Activated CD4-positive, alpha-beta memory T cell treated with anti-CD3 and anti-CD28 coated beads, Interleukin-2, amount 10 ng/mL, durations not matched to agents 7 days and 5 days (primary cell): ENCODE data around the gene NAV2. TPM values are rescaled to one million over a fixed set of nuclear protein-coding genes. Genes with fewer than 3 reads are reported as not detected.

Experiments used
- CTCF ChIA-PET: fragments of 350-600 bp; sonication (Branson Sonifier 250); formaldehyde crosslinking; loops from one replicate; lab custom pipeline; 2021; ENCODE audit warnings: antibody characterized with exemption, inconsistent platforms; lab: Charles Lee
- POLR2A ChIA-PET: fragments of 350-600 bp; sonication (Branson Sonifier 250); formaldehyde crosslinking; loops from one replicate; lab custom pipeline; 2021; ENCODE audit warnings: antibody characterized with exemption; lab: Charles Lee
- DNase-seq: peaks from one replicate; pipeline ENCODE4 v3.0.0-alpha.2; 2020
- H3K27ac Mint-ChIP-seq: one replicate; pipeline ENCODE4 v1.8.0; 2021; ENCODE audit warnings: mild to moderate bottlenecking, mixed read lengths
- H3K27me3 Mint-ChIP-seq: one replicate; pipeline ENCODE4 v1.8.0; 2021; ENCODE audit warnings: mixed read lengths
- H3K36me3 Mint-ChIP-seq: one replicate; pipeline ENCODE4 v1.8.0; 2021; ENCODE audit warnings: low read depth, mixed read lengths
- H3K4me1 Mint-ChIP-seq: one replicate; pipeline ENCODE4 v1.8.0; 2021; ENCODE audit warnings: mixed read lengths
- H3K4me3 Mint-ChIP-seq: one replicate; pipeline ENCODE4 v1.8.0; 2021; ENCODE audit warnings: mild to moderate bottlenecking, mixed read lengths
- H3K9me3 Mint-ChIP-seq: one replicate; pipeline ENCODE4 v1.8.0; 2021; ENCODE audit warnings: mixed read lengths
- total RNA-seq, 2 experiments: library from RNA; stranded (reverse); gene quantifications; one replicate each; pipeline ENCODE4 v1.2.3, GENCODE V29; 2021

The NAV2 gene
- total RNA-seq, 2 experiments from 2014 or later, result 0.53 to 0.70 TPM

DNA sequence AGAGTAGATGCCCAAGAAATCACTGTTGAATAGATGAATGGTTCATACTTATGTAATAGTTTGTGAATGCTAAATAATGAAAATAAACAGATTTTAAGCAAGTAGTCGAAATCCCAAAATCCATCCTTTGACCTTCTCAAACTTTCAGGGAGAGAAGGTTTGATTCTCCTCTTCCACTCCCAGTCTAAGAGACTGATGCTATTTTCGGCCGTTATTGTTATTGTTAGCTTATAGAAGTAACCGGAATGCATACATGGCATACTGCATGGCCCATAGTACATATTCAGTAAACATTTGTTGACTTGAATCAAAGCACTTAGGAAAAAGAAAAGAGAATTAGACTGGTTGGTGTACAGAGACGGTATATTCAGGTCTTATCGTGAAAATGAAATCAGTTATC is 76.6 kb downstream of the NAV2 start:
- H3K27me3 Mint-ChIP-seq, result peaks cover 15% of the 10 kb centered on the region
- POLR2A ChIA-PET, result no interaction called here
- H3K4me3 Mint-ChIP-seq, result no peak overlapping the region
- no peaks in the 10 kb centered on the region for H3K4me1 Mint-ChIP-seq
- CTCF ChIA-PET, result no interaction called here
- H3K9me3 Mint-ChIP-seq, result no peaks in the 10 kb centered on the region
- no peak overlapping the region for H3K27ac Mint-ChIP-seq
- no peak for DNase-seq
- H3K36me3 Mint-ChIP-seq, result no peaks in the 10 kb centered on the region

DNA sequence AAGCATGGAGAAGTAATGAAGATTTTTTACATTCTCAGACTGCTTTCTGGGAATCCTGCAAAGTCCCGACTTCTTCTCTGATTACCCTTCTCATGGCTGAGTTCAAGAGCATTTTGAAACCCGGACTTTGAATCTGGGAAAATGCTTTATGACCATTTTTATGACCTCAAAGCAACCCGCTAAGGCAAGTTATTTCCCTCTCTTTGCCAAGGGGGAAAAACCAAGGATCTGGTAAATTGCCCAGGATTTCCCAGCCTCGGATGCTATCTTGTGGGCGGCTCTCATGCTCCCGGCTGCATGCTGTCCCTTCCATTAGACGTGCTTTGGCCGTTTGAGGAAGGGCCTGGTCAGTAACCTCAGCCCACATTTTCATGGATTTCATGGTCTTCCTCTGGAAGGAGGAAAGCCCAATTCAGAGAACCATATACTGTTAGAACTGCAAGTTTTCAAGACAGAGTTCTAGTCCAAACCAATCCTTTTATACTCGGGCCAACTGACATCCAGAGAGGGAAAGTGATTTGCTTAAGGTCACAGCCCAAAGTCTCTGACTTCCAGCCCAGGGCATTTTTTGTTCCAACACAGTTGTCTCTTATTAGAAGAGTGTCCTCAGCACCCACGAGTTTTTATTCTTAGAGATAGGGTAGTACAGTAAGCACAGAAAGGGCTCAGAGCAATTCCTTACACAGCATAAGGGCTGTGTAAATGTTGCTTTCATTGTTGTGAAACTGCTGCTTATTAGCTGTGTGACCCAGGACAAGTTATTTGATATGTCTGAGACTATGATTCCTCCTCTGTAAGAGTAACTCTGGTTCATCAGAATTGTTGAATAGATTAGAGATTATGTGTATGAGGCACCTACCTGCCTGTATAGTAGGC is 77.4 kb downstream of the NAV2 start:
- Mint-ChIP-seq H3K27ac (no peak overlapping the region), H3K9me3 (no peaks in the 10 kb centered on the region), H3K4me1 (no peaks in the 10 kb centered on the region), H3K4me3 (no peak overlapping the region), H3K36me3 (no peaks in the 10 kb centered on the region), H3K27me3 (peaks cover 16% of the 10 kb centered on the region)
- POLR2A ChIA-PET, result no interaction called here
- no peak for DNase-seq
- CTCF ChIA-PET, result no interaction called here

DNA sequence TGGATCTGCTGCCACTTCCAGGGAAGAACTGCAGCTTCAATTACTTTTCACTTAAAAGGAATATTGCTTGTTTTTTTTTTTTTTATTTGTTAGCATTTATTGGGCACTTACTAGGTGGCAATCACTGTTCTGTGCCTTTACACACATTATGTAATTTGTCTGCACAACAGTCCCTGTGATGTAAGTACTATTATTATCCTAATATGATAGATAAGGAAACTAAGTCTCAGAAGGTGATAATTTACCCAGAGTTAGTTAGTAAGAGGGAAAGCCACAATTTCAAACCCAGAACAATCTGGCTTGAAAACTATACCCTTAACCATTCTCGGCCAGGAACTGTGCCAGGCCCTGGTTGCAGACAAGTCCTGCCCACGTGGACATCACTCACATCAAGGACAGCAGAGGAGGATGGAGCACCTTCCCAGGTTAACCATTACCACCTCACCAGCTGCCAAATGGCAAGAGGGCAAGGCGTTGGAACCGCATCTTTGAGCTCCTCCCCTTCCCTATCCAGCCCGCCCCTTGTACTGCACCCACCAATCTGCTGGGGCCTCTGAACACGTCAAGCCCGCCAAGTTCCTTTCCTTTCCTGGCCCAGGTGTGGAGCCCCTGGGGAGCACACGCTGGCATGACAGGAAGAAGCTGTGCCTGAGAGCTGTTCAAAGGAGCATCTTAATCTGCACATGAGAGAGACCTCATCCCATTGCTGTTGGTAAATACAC is 78.4 kb downstream of the NAV2 start:
- ChIA-PET POLR2A (no interaction called here), CTCF (no interaction called here)
- H3K9me3 Mint-ChIP-seq, result no peaks in the 10 kb centered on the region
- peaks cover 17% of the 10 kb centered on the region for H3K27me3 Mint-ChIP-seq
- H3K4me1 Mint-ChIP-seq, result no peaks in the 10 kb centered on the region
- no peak overlapping the region for H3K4me3 Mint-ChIP-seq
- H3K36me3 Mint-ChIP-seq, result no peaks in the 10 kb centered on the region
- DNase-seq, result no peak
- no peak overlapping the region for H3K27ac Mint-ChIP-seq

DNA sequence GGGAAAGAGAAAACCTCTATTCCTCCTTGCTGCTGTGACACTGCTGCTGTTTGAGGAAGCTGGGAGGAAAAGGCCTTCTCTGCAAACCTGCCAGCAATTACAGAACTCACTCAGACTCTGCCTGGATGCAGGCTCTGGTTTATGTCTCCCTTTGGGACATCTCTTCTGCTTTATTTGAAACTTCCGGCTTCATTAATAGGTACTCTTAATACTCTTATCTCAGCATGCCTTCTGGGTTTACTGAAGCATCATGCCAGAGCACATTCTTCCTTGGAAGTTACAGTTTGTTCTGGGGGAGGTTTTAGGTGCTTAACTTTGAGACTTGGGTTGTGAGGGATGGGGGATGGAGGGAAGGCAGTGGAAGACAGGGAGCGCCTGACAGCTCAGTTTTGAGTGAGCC is 79.9 kb downstream of the NAV2 start:
- peaks cover 18% of the 10 kb centered on the region for H3K27me3 Mint-ChIP-seq
- H3K4me3 Mint-ChIP-seq, result no peak overlapping the region
- H3K4me1 Mint-ChIP-seq, result no peaks in the 10 kb centered on the region
- no peak overlapping the region for H3K27ac Mint-ChIP-seq
- H3K9me3 Mint-ChIP-seq, result no peaks in the 10 kb centered on the region
- DNase-seq, result no peak
- ChIA-PET CTCF (no interaction called here), POLR2A (no interaction called here)
- no peaks in the 10 kb centered on the region for H3K36me3 Mint-ChIP-seq

DNA sequence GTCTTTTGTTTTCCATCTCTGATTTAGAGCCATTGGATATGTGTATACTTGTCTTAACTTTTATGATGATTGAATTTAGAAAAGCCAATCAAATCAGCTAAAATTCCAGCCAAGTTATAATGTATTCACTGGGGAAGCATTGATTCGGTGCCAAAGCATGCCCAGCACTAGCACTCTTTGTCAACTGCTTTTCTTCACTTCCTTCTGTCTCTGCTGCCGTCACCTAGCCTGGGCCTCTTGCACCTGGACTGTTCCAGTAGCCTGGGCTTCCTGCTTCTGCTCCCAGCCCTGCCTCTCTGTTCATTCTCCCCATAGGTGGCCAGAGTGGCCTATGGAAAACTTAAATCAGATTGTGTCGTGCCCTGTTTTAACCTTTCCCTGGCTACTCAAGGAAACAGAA is 80.7 kb downstream of the NAV2 start:
- no peak for DNase-seq
- ChIA-PET POLR2A (no interaction called here), CTCF (no interaction called here)
- H3K27me3 Mint-ChIP-seq, result peaks cover 15% of the 10 kb centered on the region
- no peaks in the 10 kb centered on the region for H3K36me3 Mint-ChIP-seq
- H3K9me3 Mint-ChIP-seq, result no peaks in the 10 kb centered on the region
- no peak overlapping the region for H3K4me3 Mint-ChIP-seq
- H3K27ac Mint-ChIP-seq, result no peak overlapping the region
- no peaks in the 10 kb centered on the region for H3K4me1 Mint-ChIP-seq

DNA sequence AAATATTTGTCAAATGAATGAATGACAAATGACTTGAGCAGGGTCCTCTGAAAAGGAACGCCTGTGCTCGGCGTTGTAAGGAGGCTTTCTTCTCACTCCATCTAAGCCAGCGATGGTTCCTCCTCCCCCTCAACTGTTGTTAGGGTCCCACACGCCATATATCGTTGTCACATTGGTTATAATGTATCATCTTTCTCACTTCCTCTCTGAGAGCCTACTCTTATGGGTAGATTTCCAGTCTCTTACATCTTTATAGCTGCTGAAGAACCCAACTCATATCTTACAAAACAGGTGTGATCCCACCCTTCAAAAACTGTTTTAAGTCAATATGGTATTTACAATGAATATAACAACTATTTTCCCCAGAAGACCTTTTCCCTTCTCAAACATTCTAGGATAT is 81.5 kb downstream of the NAV2 start:
- CTCF ChIA-PET, result no interaction called here
- no peak overlapping the region for H3K27ac Mint-ChIP-seq

DNA sequence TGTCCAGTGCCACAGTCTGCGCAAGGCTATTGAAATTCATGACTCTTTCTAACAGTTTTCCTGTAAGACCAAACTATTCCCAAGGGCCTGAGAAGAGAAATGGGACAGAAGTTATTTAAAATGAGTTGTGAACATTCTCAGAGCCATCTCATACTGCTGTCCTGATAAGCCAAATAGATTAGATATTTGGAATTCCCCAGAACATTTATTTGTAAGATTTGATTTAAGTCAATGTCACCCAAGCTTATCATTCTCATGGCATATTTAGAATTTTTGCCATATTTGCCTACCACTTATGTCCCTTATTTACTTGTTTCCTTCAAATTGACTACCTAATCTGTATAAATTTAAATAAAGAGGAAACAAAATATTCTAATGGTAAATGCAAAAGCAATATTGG is 82.4 kb downstream of the NAV2 start:
- Mint-ChIP-seq H3K4me1 (no peaks in the 10 kb centered on the region), H3K9me3 (no peaks in the 10 kb centered on the region), H3K36me3 (no peaks in the 10 kb centered on the region), H3K4me3 (no peak overlapping the region), H3K27me3 (peaks cover 7% of the 10 kb centered on the region), H3K27ac (no peak overlapping the region)
- CTCF ChIA-PET, result no interaction called here
- POLR2A ChIA-PET, result interaction anchor here (1.2 kb wide), 1 partner anchor 44 kb away, joined by 3 read pairs; no protein-coding TSS in a partner anchor
- no peak for DNase-seq

More for the DNA sequence above, 81.5 kb downstream of the NAV2 start:
- POLR2A ChIA-PET, result no interaction called here
- no peaks in the 10 kb centered on the region for H3K4me1 Mint-ChIP-seq
- DNase-seq, result no peak
- H3K4me3 Mint-ChIP-seq, result no peak overlapping the region
- H3K36me3 Mint-ChIP-seq, result no peaks in the 10 kb centered on the region
- peaks cover 10% of the 10 kb centered on the region for H3K27me3 Mint-ChIP-seq
- H3K9me3 Mint-ChIP-seq, result no peaks in the 10 kb centered on the region

DNA sequence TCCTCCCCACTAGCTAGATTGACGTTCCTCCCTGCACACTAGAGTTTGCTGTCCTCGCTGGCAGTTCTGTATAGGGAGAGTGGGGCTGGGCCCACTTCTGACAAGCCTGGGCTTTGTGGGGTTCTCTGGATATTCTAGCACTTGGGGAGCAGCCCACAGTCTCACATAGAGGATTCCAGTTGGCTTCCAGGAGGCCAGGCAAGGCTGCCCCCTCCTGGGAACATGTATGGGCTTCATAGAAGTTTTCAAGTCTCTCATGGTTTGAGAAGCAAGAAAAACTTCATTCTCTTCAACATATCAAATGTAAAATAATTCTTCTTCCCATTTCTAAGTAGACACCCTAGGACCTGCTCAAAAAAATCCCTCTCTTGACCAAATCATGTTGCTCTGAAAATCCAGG is 87.5 kb downstream of the NAV2 start:
- H3K4me3 Mint-ChIP-seq, result no peak overlapping the region
- ChIA-PET CTCF (interaction anchor here (1.0 kb wide), 1 partner anchor 244 kb away, joined by 3 read pairs; no protein-coding TSS in a partner anchor), POLR2A (no interaction called here)
- H3K9me3 Mint-ChIP-seq, result no peaks in the 10 kb centered on the region
- DNase-seq, result no peak
- H3K4me1 Mint-ChIP-seq, result no peaks in the 10 kb centered on the region
- H3K27me3 Mint-ChIP-seq, result peaks cover 5% of the 10 kb centered on the region
- H3K36me3 Mint-ChIP-seq, result no peaks in the 10 kb centered on the region
- H3K27ac Mint-ChIP-seq, result no peak overlapping the region

DNA sequence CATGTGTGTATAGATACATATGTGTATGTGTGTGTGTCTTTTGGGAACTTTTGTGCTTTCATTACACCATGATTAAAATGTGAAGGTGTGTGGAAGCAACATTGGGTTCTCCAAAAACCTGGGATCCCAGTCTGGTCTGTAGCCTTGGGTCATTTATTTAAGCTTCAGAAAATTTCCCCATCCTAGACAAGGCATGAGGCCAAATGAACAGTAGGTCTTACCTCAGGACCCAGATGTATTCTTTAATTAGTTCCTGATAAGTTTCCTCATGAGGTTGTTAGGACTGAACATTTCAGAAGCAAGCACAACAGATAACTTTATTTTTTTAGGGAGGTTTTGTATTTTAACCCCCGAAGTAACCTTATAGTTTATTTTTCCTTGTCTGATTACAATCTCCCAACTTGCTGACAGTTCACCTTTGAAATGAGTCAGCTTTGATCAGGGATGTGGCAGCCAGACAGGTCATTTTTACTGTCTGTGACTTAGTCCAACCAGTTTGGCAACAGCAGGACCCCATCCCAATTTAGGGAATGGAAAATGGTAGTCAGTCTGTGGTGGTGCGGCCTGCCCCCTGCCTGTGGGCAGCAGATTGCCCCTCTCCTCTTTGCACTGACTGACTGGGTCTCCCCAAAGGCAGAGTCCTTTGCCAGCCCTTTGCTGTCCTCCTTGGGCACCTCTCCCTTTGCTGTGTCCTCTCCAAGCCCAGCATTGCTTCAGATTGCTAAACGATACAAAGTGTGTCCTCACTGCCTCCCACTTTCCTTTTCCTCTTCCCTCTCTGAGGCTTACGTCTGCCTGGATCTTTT is 88.3 kb downstream of the NAV2 start:
- Mint-ChIP-seq H3K36me3 (no peaks in the 10 kb centered on the region), H3K4me3 (no peak overlapping the region), H3K4me1 (no peaks in the 10 kb centered on the region), H3K27ac (no peak overlapping the region), H3K27me3 (peaks cover 4% of the 10 kb centered on the region), H3K9me3 (no peaks in the 10 kb centered on the region)
- DNase-seq, result no peak
- POLR2A ChIA-PET, result no interaction called here
- CTCF ChIA-PET, result interaction anchor here (1.0 kb wide), 1 partner anchor 244 kb away, joined by 3 read pairs; no protein-coding TSS in a partner anchor

DNA sequence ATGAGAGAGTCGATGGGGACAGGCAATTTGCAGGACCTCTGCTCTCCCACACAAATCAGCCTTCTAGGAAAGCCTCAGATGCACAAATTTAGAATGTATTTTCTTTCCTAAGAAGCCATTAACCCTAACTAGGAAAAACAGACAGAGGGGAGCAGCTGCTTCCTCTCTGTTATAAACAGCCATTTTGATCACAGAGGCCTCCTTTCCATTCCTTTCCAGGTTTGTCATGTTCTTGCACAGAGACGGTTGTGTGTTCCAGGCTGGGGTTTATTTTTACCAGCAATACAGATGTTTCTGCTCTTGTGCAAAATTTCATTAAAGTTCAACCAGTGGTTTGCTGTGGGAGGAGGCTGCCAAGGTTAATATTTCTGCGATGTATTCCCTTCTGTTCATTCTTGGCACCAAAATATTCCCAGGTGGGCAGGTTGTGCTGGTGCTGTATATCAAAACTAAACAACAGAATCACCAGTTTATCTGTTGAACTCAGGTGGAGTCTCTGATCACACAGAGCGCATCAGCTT is 90.2 kb downstream of the NAV2 start:
- CTCF ChIA-PET, result no interaction called here

DNA sequence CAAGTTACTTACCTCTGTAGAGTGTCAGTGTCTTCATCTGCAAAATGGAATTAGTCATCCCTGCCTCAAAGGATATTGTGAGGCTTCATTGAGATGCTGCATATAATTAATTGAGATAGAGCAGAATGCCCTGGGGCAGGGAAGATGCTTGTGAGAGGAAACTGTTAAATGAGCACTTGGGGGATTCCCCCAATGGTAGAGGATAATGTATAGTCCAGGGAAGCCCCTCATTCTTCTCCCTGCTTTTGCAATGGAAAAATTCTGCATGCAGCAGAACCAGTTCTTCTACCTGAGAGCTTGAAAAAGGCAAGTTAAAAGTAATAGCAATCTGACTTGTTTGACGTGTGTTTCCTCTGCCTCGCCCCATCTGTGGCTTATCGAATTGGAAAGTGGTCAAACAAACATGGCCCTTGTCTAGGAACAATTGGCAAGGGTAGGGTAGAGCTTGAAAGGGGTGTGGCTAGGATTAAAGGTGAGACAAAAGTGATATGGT is 90.9 kb downstream of the NAV2 start:
- ChIA-PET CTCF (no interaction called here), POLR2A (no interaction called here)
- Mint-ChIP-seq H3K36me3 (no peaks in the 10 kb centered on the region), H3K9me3 (no peaks in the 10 kb centered on the region), H3K4me3 (no peak overlapping the region), H3K27ac (no peak overlapping the region), H3K27me3 (no peaks in the 10 kb centered on the region), H3K4me1 (no peaks in the 10 kb centered on the region)
- DNase-seq, result no peak

More for the DNA sequence above, 90.2 kb downstream of the NAV2 start:
- H3K4me1 Mint-ChIP-seq, result no peaks in the 10 kb centered on the region
- no peaks in the 10 kb centered on the region for H3K9me3 Mint-ChIP-seq
- no peak overlapping the region for H3K4me3 Mint-ChIP-seq
- POLR2A ChIA-PET, result no interaction called here
- H3K36me3 Mint-ChIP-seq, result no peaks in the 10 kb centered on the region
- H3K27ac Mint-ChIP-seq, result no peak overlapping the region
- no peaks in the 10 kb centered on the region for H3K27me3 Mint-ChIP-seq
- DNase-seq, result no peak

DNA sequence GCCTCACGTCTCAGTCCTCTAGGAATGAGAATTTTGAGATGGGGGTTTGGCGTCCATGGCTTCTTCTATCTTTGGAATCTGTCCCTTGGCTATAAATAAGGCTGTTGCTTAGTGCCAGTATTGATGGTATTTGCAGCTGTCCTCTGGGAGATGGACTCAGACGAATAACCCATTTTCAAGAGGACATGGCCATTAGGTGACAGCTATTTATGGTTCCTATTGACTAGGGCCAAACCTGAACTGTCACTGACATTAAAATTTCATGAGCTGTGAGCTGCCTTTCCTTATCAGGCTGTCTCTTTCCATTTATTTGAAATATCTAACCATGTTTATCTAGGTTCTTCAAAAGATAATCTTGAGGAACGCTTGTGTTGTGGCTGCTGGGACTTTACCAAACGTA is 92.7 kb downstream of the NAV2 start:
- Mint-ChIP-seq H3K27ac (no peak overlapping the region), H3K36me3 (no peaks in the 10 kb centered on the region), H3K4me1 (no peaks in the 10 kb centered on the region), H3K9me3 (no peaks in the 10 kb centered on the region), H3K4me3 (no peak overlapping the region), H3K27me3 (no peaks in the 10 kb centered on the region)
- ChIA-PET POLR2A (no interaction called here), CTCF (no interaction called here)
- DNase-seq, result no peak

DNA sequence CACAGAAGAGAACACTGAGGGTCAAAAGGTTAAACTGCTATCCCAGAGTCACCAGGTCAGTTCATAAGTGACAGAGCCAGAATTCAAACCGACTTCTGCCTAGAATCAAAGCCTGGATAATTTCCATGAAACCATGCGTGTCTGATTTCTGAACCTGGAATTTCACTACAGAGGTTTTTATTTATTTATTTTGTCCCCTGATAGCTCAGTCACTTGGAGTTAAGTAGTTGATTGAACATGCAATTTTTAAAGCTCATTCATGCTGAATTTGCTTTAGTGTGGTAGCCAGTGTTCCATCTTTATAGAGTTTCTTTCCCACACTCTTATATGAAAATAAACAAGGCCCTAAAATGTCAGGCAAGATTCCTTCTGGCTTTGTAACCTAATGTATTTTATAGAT is 93.2 kb downstream of the NAV2 start:
- no peaks in the 10 kb centered on the region for H3K27me3 Mint-ChIP-seq
- ChIA-PET POLR2A (no interaction called here), CTCF (no interaction called here)
- no peaks in the 10 kb centered on the region for H3K36me3 Mint-ChIP-seq
- H3K4me3 Mint-ChIP-seq, result no peak overlapping the region
- DNase-seq, result no peak
- H3K4me1 Mint-ChIP-seq, result no peaks in the 10 kb centered on the region
- H3K27ac Mint-ChIP-seq, result no peak overlapping the region
- H3K9me3 Mint-ChIP-seq, result no peaks in the 10 kb centered on the region
